Pulmonary artery endothelial cell (primary cell): ENCODE measurements around the gene SMARCD2. TPM values are rescaled to one million over a fixed set of nuclear protein-coding genes. Genes with fewer than 3 reads are reported as not detected.

Experiments
- DNase-seq: peaks from one replicate; pipeline ENCODE4 v3.0.0-alpha.2; 2011; ENCODE audit warnings: low read depth, low spot score
- total RNA-seq: library from RNA; depleted of rRNA; stranded (reverse); fragments of >200 nt; gene quantifications from 2 replicates; pipeline ENCODE4 v1.2.3, GENCODE V29; 2014

Gene SMARCD2
- total RNA-seq, 1 donor from 2014 or later, result 107 TPM

DNA sequence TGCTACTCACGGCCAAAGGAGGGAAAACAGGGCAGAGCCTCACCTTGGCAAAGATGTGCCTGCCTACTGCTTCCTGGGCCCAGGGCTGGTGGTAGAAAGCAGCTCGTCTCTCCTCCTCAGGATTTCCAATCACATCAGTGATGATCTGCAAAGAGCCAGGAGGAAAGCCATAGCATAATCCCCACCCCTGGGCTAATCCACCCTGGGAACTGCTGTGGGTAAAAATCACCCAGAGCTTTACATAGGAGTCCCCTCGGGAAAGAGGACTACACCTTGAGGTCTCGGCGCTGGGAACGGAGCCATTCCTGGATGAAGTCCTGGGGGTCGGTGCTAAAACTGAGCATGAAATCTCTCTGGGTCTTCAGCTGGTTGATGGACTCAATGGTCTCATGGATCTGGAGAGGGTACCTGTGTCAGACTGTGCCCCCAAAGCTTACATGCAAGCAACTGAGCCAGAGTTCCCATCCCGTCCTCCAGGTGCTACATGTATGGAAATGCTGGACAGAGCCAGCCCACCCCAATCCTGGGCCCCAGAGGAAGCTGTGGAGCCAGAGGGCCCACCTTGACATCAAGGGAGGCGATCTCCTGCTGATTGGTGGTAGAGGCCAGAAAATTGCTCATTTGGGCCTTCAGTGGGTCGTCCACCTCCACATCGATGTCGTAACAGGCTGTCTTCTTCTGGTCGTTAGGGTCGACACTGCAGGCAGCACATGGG, 9.3 kb downstream of the SMARCD2 start:
- no peak for DNase-seq

DNA sequence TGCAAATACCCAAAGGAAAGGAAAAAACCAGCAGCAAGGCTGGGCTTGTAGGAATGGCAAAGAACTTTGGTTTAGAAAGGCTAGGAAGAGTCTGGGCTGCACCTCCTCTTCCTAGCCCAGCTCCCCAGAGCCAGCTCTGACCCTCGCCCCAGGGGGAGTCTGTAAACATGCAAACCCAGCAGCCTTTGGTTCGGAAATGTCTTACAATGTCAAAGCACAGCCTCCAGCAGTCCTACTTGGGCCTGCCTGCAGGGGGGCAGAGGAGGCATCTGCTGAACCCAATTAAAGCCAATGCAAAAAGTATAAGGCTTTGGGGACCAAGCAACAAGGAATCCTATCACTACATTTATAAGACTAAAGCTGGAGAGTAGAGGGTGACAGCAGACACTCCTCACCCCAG, 10.0 kb downstream of the SMARCD2 start:
- DNase-seq, result no peak

DNA sequence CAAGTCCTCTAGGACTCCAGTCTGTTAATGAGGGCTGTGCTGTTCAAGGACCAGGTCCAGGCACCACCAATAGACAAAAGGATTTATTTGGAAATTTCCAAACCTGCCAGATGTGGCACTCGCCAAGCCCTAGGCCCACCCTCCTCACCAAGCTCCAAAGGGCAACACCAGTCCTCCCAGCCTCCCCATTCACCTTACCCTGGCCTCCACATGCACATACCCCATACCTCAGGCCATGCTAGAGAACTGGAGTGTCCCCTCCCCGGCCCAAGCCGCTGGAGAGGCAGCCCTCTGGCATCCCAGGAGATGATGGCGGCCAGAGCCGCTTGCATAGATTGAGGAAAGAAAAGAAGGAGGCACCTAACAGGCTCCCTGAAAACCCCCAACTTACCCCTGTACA, 10.5 kb downstream of the SMARCD2 start:
- no peak for DNase-seq

DNA sequence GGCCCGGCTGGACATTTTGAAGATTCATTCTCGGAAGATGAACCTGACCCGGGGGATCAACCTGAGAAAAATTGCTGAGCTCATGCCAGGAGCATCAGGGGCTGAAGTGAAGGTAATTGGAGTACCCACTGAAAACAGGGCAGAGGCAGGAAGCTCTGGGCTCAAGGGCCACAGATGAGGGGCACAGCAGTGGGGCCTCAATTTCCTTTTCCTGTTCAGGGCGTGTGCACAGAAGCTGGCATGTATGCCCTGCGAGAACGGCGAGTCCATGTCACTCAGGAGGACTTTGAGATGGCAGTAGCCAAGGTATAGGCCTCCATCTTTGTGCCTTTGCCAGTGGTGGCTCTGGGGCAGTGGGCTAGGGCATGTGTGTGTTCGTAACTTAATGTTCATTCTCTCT, 11.0 kb downstream of the SMARCD2 start:
- no peak for DNase-seq

DNA sequence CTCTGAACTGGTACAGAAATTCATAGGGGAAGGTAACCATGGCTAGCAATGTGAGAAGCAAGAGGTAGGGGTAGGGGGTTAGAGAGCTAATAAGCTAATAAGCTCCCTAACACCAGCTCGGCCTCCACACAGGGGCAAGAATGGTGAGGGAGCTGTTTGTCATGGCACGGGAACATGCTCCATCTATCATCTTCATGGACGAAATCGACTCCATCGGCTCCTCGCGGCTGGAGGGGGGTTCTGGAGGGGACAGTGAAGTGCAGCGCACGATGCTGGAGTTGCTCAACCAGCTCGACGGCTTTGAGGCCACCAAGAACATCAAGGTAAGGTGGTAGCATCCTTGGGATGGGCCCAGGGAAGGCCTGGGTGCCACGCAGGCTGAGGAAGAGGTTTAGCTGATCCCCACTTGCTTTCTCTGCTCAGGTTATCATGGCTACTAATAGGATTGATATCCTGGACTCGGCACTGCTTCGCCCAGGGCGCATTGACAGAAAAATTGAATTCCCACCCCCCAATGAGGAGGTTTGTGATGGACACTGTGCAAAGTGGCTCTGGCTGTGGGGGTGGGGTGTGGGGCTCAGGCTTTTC, 11.5 kb downstream of the SMARCD2 start:
- no peak for DNase-seq

DNA sequence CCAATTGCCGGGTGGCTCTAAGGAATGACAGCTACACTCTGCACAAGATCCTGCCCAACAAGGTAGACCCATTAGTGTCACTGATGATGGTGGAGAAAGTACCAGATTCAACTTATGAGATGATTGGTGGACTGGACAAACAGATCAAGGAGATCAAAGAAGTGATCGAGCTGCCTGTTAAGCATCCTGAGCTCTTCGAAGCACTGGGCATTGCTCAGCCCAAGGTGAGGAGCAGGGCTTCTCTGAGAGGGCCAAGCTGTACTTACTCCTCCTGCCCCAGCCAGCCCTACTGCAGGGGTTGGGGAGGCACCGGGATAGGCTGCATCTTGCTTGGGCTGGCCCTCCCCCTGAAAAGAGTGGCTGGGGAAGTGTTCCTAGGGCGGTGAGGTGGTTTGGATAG, 12.2 kb downstream of the SMARCD2 start:
- DNase-seq, result no peak

DNA sequence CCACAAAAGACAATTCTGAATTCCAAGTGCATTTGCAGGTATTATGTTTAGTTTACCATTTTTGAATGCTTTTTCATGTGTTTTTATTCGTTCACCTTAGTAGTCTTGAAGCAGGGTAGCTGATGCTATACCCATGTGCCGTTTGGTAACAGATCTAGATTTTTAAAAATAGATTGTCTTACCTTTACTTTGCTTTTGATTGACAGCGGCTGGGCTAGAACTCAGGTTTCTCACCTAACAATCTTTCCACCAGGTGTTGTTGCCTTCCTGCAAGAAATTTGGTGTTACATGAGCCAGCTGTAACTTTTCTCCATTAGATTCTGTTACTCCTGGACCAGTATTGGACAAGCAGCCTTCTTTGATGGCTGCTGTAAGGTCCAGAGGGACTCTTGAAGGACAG, 13.5 kb downstream of the SMARCD2 start:
- DNase-seq, result no peak

DNA sequence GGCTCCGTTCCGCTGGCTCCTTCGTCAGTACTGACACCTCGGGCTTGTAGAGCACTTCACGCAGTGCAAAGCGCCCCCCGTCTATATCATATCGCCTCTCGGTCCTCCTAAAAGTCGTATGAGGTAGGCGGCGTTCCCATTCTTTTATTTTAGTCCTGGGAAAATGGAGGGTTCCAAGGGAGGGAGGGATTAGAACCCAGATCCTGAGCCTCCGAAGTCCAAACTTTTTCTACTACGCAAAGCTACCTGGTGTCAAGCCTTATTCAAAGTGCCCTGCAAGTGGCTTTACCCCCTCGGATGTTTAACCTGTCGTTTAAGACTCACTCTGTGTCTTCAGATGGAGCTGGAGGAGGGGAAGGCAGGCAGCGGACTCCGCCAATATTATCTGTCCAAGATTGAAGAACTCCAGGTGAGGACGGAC, 14.7 kb downstream of the SMARCD2 start:
- no peak for DNase-seq

DNA sequence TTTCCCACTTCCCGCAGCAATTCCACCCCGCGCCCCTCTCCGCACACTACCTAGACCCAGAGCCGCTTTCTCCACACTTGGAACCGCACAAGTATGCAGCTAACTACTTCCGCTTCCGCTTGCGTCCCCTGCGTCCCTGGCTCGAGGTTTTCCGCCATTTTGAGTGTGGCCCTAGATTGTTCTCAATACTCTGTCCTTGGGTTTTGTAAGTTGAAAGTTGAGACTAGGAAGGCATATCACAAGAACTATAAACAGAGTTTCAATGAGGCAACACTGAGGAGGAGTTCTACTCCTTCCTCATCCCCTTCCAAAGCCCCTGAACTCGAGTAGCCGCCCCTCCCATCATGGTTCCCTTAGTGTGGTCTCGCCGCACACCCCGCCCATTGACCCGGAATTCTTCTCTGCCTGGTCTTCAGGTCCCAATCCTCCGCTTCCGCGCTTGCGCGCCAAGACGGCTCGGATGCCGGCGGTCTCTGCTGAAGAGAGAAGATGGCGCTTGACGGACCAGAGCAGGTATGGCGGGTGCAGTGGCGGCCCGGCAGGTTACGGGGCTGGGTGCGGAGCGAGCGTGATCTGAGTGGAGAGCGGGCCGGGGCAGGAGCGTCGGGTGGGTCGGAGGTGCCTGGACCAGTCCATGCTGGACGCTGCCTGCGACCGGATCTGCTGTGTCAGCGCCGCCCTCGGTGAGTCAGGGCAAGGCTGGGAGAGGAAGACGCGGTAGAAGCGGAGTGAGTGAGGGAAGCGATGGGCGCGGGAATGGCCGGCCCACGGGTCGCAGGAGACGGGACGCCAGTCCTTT, 15.3 kb downstream of the SMARCD2 start, which contains the start of the genes FTSJ3 and PSMC5:
Gene FTSJ3 (minus strand): TSS at position 662 of the 799 bp plus-strand sequence. CDS start 761 bp downstream, outside the sequence.
Gene PSMC5 (plus strand): TSS at position 430 of the 799 bp plus-strand sequence. CDS start 60 bp downstream, at position 490.
- DNase-seq, result peak; percentile 84

DNA sequence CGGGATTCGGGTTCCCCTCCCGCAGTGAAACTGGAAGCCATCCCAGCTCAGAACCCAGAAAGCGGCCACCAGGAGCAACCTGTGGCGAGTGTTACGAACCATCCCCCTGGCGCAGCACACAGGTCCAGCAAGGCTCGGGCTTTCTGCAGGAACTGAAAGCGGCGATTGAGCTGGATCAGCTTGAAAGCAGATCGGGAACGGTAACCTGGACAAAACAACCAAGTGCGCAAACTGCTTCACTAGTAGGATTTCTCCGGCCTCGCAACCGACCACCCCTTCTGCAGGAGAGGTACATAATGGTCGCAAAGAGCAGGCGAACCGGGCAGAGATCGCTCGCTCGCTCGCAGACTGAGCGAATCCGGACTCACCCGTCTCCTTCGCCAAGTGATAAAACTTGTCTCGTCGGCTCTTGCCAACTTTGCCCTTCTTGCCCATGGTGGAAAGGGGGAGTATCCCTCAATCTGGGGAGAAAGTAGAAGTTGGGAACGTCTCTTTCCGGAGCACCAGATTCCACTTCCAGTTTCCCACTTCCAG, 15.9 kb downstream of the SMARCD2 start:
- DNase-seq, result no peak

DNA sequence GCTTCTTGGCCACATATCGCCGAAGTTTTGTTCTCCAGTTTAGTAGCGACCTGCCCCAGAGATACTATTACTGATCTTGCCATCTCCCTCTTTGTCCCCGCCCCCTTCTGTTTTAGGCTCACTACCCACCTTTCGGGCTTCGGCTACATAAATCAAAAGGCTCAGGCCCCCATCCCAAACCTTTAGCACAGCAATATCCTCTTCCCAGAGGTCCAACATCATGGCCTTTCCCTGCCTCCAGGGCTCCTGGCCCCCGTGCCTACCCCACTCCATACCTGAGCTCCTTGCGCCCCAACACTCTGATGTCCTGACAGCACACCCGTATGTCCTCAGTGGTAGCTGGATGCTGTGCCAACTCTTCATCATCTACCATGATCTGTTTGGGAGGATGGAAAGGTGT, 18.1 kb downstream of the SMARCD2 start:
- DNase-seq, result no peak

DNA sequence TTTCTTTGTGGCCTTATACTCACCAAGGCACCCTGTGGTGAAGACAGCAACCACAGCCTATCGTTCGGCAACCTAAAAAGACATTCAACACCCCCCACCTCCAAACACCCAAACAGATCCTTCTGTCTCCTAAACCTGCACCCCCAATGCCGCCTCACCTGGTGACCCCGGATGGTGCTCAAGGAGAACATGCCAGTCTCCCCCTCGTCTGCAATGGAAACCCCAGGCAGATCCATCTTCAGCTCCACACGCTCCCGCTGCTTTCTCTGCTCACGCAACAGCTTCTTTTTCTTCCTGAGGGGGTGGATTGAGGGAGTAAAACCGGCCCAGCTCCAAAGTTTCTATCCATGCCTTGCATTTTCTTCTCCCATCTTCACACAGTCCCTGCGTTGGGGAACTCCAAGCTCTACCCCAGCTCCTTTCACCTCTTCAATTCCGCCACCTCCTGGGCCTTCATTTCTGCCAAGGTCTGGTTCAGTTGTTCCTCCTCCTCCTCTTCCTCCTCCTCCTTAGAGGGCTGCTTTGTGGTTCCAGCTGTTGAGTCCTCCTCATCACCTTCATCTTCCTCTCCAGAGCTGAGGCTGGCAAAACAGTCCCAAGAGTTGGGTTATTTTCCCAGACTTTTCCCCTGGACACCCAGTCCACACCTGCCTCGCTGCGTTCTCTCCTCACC, 18.7 kb downstream of the SMARCD2 start:
- DNase-seq, result no peak

DNA sequence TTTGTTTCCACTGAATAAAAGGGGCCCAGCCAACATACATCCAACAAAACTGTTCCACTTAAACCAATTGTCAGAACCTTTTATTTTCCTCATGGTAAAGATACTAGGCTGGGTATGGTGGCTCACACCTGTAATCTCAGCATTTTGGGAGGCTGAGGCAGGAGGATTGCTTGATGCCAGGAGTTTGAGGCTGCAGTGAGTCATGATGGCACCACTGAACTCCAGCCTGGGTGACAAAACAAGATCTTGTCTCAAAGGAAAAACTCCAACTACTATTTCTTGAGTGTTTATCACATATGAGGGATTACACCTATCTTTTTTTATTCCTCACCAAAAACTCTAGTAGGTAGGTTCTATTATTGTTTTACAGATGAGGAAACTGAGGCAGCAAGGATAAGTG, 19.9 kb downstream of the SMARCD2 start:
- DNase-seq, result no peak

DNA sequence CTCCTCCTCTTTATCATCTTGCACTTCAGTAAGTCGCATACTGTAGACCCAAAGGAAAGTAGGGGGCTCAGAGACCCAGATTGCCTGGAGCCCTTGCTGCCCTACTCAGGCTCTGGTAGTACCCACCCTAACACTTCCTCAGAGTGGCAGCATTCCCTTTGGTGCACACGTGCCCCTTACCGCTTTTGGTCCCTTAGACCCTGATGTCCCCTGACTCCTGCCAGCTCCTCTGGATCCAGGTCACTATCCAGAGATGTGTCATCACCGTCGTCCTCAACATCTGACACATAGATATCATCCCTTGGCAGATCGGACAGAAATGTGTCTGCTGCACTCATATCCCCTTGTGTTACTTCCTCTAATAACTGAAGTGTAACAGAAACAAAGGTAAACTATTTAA, 20.7 kb downstream of the SMARCD2 start:
- DNase-seq, result no peak

DNA sequence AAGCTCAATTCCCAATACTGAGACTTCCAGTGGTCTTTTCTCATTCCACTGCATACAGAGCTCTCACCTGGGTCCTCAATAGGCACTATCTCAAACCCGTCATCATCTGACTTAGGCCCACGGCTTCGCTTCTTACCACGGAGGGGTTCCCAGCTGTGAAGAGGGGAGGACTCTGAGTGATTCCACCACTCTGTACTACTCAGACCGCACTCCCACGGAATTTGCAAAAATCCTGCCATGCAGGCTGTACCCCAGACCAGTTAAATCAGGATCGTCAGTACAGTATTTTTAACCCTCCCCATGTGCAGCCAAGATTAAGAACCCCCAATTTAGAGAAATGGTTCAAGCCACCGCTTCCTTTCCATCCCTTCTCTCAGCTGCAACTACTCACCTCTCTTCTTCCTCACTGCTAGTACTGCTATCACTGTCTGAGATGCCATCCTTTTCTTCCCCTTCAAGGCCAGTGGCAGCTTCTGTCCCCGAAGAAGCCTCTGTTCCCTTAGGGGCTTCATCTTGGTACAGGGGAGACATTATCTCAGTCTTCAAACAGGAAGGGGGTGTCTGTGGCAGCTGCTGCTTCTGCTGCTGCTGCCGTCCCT, 21.4 kb downstream of the SMARCD2 start:
- DNase-seq, result no peak

DNA sequence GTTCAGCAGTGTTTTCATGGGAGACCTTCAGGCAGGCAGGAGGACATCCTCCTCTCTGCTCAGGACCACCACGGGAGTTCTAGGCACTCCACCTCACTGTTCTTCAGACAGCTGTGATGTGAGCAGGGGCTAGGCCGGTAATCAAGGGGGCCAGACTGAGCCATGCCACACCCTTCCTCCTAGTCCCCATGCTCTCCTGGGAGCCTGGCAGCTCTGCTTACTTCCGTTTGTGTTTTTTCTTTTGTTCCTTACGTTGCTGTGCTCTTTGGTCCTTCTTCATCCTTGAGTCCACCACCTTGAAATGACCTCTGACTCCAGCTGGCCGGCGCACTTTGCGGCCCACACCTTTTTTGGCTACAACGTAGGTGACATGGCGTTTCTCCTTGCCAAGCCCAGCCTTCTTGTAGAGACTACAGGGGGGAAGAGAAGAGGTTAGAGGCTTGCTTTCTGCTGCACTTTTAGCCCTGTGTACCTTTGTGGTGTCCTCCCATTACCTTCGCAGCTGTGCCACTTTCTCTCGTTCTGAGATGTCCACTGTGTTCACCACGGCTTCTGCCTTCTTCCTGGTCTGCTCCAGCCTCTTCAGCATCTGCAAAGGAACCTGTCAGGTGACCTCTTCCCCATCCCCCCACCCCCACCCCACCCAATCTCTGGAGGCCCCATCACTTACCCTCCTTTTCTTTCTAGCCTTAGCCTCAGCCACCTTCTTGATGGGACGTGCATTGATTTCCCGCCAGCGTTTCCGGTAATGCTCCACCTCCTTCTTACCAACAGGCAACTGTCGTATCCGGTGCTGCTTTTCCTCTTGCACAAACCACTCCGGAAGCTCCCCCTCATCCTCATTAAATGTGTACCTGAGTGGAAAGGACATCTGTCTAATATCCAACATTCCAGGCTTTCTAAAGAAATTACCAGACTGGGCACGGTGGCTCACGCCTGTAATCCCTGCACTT, 22.6 kb downstream of the SMARCD2 start:
- DNase-seq, result no peak

DNA sequence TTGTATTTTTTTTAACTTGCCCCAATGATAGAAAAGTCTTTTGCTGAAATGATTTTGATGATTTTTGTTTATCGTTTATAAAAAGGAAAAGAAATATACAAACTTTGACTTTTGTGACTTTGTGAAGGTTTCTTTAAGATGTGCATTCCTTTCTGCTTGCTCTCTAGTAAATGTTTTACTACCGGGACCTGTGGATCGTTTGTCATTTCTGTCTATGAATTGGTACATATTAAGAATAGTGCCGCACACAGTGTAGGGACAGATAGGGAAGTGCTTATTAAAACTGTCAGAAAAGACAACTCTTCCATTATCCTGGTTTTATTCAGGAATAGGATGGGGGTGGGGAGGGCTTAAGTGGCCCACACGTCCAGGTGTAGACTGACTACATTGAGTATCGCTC, 23.4 kb downstream of the SMARCD2 start:
- DNase-seq, result no peak

DNA sequence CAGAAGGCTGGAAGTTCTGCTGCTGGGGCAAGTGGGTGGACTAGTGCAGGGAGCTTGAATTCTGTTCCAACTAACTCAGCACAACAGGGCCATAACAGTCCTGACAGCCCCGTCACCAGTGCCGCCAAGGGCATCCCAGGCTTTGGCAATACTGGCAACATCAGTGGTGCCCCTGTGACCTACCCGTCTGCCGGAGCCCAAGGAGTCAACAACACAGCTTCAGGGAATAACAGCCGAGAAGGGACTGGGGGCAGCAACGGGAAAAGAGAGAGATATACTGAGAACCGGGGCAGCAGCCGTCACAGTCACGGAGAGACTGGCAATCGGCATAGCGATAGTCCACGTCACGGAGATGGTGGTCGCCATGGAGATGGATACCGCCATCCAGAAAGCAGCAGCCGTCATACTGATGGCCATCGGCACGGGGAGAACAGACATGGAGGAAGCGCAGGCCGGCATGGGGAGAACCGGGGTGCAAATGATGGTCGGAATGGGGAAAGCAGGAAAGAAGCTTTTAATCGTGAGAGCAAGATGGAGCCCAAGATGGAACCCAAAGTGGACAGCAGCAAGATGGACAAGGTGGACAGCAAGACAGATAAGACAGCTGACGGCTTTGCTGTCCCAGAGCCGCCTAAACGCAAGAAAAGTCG, 24.6 kb downstream of the SMARCD2 start:
- DNase-seq, result no peak

DNA sequence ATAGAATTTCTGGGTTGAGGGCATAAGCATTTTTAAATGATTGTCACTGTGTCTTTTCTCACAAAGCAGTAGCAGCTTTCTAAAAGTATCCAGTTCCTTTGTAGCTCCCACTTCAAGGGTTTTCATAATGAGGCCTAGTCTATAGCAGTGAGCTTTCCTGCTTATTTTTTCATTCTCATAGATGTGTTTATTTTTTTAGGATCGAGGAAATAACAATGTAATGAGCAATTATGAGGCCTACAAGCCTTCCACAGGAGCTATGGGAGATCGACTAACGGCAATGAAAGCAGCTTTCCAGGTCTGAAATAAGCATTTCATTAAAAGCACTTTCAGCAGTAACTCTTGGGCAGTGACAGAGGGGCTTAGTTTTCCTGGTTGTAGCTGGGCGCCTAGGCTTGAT, 25.8 kb downstream of the SMARCD2 start:
- DNase-seq, result no peak
